Parathyroid adenoma (tissue), 2 donors: ENCODE measurements around the gene ZNHIT3.
"Not testable (repeated sequence)": the region's sequence is repeated elsewhere in the genome, so short reads cannot be mapped to it uniquely, and the experiment has no call there.

Experiments
- H2AFZ ChIP-seq: fragments of 300-600 bp; sonication (generic); one replicate; pipeline ENCODE4 v1.7.0; 2017; ENCODE audit warnings: antibody characterized with exemption, mild to moderate bottlenecking
- H3K27ac ChIP-seq: fragments of 300-600 bp; sonication (generic); one replicate; pipeline ENCODE4 v1.7.0; 2017
- H3K27me3 ChIP-seq: fragments of 300-600 bp; sonication (generic); one replicate; pipeline ENCODE4 v1.7.0; 2017; ENCODE audit warnings: low read length; ENCODE audit not compliant: control insufficient read depth, insufficient read depth
- H3K36me3 ChIP-seq: fragments of 300-600 bp; sonication (generic); one replicate; pipeline ENCODE4 v1.7.0; 2017; ENCODE audit warnings: low read length; ENCODE audit not compliant: control insufficient read depth, insufficient read depth
- H3K4me1 ChIP-seq: fragments of 300-600 bp; sonication (generic); one replicate; pipeline ENCODE4 v1.7.0; 2017; ENCODE audit warnings: control low read depth
- H3K4me2 ChIP-seq: fragments of 300-600 bp; sonication (generic); one replicate; pipeline ENCODE4 v1.7.0; 2017; ENCODE audit warnings: low read length
- H3K4me3 ChIP-seq: fragments of 300-600 bp; sonication (generic); one replicate; pipeline ENCODE4 v1.7.0; 2017; ENCODE audit warnings: low read depth, low read length
- H3K79me2 ChIP-seq: fragments of 300-600 bp; sonication (generic); one replicate; pipeline ENCODE4 v1.7.0; 2017; ENCODE audit warnings: control low read depth
- H3K9ac ChIP-seq: fragments of 300-600 bp; sonication (generic); one replicate; pipeline ENCODE4 v1.7.0; 2017; ENCODE audit warnings: mild to moderate bottlenecking
- H3K9me3 ChIP-seq: fragments of 300-600 bp; sonication (generic); one replicate; pipeline ENCODE4 v1.7.0; 2017; ENCODE audit warnings: low read length; ENCODE audit not compliant: control insufficient read depth
- CTCF ChIP-seq: fragments of 300-600 bp; sonication (generic); IDR thresholded peaks from one replicate; pipeline ENCODE4 v1.7.0; 2017; ENCODE audit warnings: antibody characterized with exemption, mild to moderate bottlenecking
- donor health status: primary hyperparathyroidism.

Gene ZNHIT3

GRCh38 chr17:36486204-36487194 lies at the start of gene ZNHIT3:
TSS of gene ZNHIT3 (plus strand) at chr17:36486681. CDS start at chr17:36486700, 19 bp downstream.
- peaks cover 5% of the 10 kb centered on the region for H3K4me1 ChIP-seq
- H3K4me2 ChIP-seq = peak within 1 kb of the TSS; percentile 79
- peak within 1 kb of the TSS; percentile 73 for H3K4me3 ChIP-seq
- H3K27ac ChIP-seq = peak within 1 kb of the TSS; percentile 58
- H3K9ac ChIP-seq = peak within 1 kb of the TSS; percentile 64
- H3K36me3 ChIP-seq = no peaks in the 10 kb centered on the region
- no peaks in the 10 kb centered on the region for H3K9me3 ChIP-seq
- TF ChIP-seq CTCF = no peak
- H3K27me3 ChIP-seq = no peaks in the 10 kb centered on the region
- peaks cover 10% of the 10 kb centered on the region for H3K79me2 ChIP-seq
- peak within 1 kb of the TSS; percentile 90 for H2AFZ ChIP-seq

GRCh38 chr17:36441792-36442191 lies 44.7 kb upstream of the ZNHIT3 start:
- H3K4me3 ChIP-seq, H3K4me2 ChIP-seq, H3K27me3 ChIP-seq, H3K36me3 ChIP-seq, H3K27ac ChIP-seq, H2AFZ ChIP-seq, H3K4me1 ChIP-seq, H3K79me2 ChIP-seq, H3K9ac ChIP-seq, H3K9me3 ChIP-seq: not testable (repeated sequence)

GRCh38 chr17:36443777-36444176 lies 42.7 kb upstream of the ZNHIT3 start:
- no peak for TF ChIP-seq CTCF
- no peaks in the 10 kb centered on the region for H3K79me2 ChIP-seq
- no peak overlapping the region for H2AFZ ChIP-seq
- no peak overlapping the region for H3K9ac ChIP-seq
- no peak overlapping the region for H3K4me2 ChIP-seq
- H3K4me3 ChIP-seq = no peak overlapping the region
- H3K27me3 ChIP-seq = no peaks in the 10 kb centered on the region
- H3K4me1 ChIP-seq = no peaks in the 10 kb centered on the region
- H3K9me3 ChIP-seq = no peaks in the 10 kb centered on the region
- no peak overlapping the region for H3K27ac ChIP-seq
- H3K36me3 ChIP-seq = no peaks in the 10 kb centered on the region

- not testable (repeated sequence) for H3K36me3 ChIP-seq, H3K27ac ChIP-seq, H3K4me3 ChIP-seq, H3K79me2 ChIP-seq, H3K4me1 ChIP-seq, H2AFZ ChIP-seq, H3K27me3 ChIP-seq, H3K4me2 ChIP-seq, H3K9ac ChIP-seq, H3K9me3 ChIP-seq
Observed at GRCh38 chr17:36449997-36450396, 36.5 kb upstream of the ZNHIT3 start.

GRCh38 chr17:36452888-36453287 lies 33.6 kb upstream of the ZNHIT3 start:
- H3K27me3 ChIP-seq, H3K36me3 ChIP-seq, H3K4me1 ChIP-seq, H3K79me2 ChIP-seq, H3K4me3 ChIP-seq, H3K27ac ChIP-seq, H3K9ac ChIP-seq, H2AFZ ChIP-seq, H3K9me3 ChIP-seq, H3K4me2 ChIP-seq: not testable (repeated sequence)

- H2AFZ ChIP-seq, H3K9me3 ChIP-seq, H3K79me2 ChIP-seq, H3K4me2 ChIP-seq, H3K9ac ChIP-seq, H3K27ac ChIP-seq, H3K27me3 ChIP-seq, H3K4me1 ChIP-seq, H3K36me3 ChIP-seq, H3K4me3 ChIP-seq: not testable (repeated sequence)
Observed at GRCh38 chr17:36457701-36458100, 28.8 kb upstream of the ZNHIT3 start.
